Karpas-422 (cell line): ENCODE results near the gene AGBL4. TPM values are rescaled to one million over a fixed set of nuclear protein-coding genes. Genes with fewer than 3 reads are reported as not detected.

Experiments used
- DNase-seq: peaks from one replicate; pipeline ENCODE4 v3.0.0-alpha.2; 2015
- H2AFZ ChIP-seq: fragments of 200-600 bp; sonication (generic); 2 replicates; pipeline ENCODE4 v1.6.1; 2014; ENCODE audit warnings: antibody characterized with exemption, low read length, mixed read lengths
- H3K27ac ChIP-seq: fragments of 200-600 bp; sonication (generic); 2 replicates; pipeline ENCODE4 v1.5.1; 2014; ENCODE audit warnings: mild to moderate bottlenecking, low read length, moderate library complexity
- H3K27me3 ChIP-seq: fragments of 200-600 bp; sonication (generic); 2 replicates; pipeline ENCODE4 v1.6.1; 2014; ENCODE audit warnings: low read length, mixed read lengths
- H3K36me3 ChIP-seq: fragments of 200-600 bp; sonication (generic); 2 replicates; pipeline ENCODE4 v1.6.1; 2014; ENCODE audit warnings: low read length, mixed read lengths; ENCODE audit not compliant: insufficient read depth
- H3K4me1 ChIP-seq: fragments of 200-600 bp; sonication (generic); 2 replicates; pipeline ENCODE4 v1.6.1; 2014; ENCODE audit warnings: mild to moderate bottlenecking, low read length, mixed read lengths
- H3K4me2 ChIP-seq: fragments of 200-600 bp; sonication (generic); 2 replicates; pipeline ENCODE4 v1.6.1; 2014; ENCODE audit warnings: low read length, low read depth, mild to moderate bottlenecking; ENCODE audit not compliant: poor library complexity, severe bottlenecking
- H3K4me3 ChIP-seq: fragments of 200-600 bp; sonication (generic); 2 replicates; pipeline ENCODE4 v1.5.1; 2014; ENCODE audit warnings: mild to moderate bottlenecking, antibody characterized with exemption, low read length, mixed read lengths
- H3K79me2 ChIP-seq: fragments of 200-600 bp; sonication (generic); 2 replicates; pipeline ENCODE4 v1.6.1; 2014; ENCODE audit warnings: mild to moderate bottlenecking, low read length, mixed read lengths
- H3K9ac ChIP-seq: fragments of 200-600 bp; sonication (generic); 2 replicates; pipeline ENCODE4 v1.6.0; 2014; ENCODE audit warnings: low read length
- H3K9me2 ChIP-seq: fragments of 200-600 bp; sonication (generic), shearing (Covaris generic); replicated peaks from 2 replicates; pipeline ENCODE4 v1.6.0; 2014; ENCODE audit warnings: mild to moderate bottlenecking, low read length, moderate library complexity; ENCODE audit not compliant: insufficient read depth
- H3K9me3 ChIP-seq: fragments of 300-700, 200-600 bp; sonication (generic); 2 replicates; pipeline ENCODE4 v1.6.1; 2014; ENCODE audit warnings: low read length, mixed read lengths
- H4K20me1 ChIP-seq: fragments of 200-600 bp; sonication (generic); 2 replicates; pipeline ENCODE4 v1.6.1; 2014; ENCODE audit warnings: mild to moderate bottlenecking, antibody characterized with exemption, low read length, low read depth; ENCODE audit not compliant: insufficient read depth
- total RNA-seq: library from RNA; depleted of rRNA; stranded (reverse); fragments of >200 nt; shearing (Covaris generic); gene quantifications from 2 replicates; pipeline ENCODE4 v1.2.3, GENCODE V29; 2014; ENCODE audit warnings: low replicate concordance

Gene AGBL4
- total RNA-seq, 1 experiment from 2014 or later = not detected

DNA sequence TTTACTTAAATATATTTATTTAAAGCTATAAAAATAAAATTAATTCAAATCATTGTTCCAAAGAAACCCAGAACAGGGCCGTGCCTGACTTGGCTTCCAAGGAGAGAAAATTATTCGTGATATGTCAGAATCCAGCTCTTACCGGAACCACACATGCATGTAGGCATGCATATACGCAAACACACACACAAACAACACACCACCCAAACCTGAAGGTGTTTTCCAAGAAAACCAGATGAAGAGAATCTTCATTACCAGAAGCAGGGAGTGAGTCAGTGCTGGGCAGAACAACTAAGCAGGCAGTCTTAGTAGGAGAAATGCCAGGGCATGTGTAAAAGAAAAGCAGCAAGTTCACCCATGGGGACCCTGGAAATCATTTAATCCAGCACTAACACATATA lies 815.0 kb downstream of the AGBL4 start:
- no peaks in the 10 kb centered on the region for H3K9me3 ChIP-seq

DNA sequence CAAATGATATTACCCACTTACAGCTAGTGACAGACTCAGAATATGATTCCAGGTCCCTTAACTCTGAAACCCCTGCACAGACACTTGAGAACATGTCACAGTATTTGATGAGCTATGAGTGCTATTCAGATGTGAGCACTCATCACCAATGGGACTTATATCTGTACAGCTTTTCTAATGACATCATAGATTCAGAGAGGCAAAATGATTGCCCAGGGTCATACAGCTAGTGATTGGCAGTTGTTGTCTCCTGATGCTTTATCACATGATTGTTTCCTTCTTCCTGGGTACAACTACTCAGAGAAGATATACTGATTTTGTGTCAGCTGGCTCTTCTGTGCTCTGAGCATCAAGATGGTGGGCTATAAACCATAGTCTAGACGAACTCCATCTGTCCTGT lies 819.0 kb downstream of the AGBL4 start:
- Histone ChIP-seq H3K36me3 (no peaks in the 10 kb centered on the region), H3K4me3 (no peak overlapping the region), H3K4me2 (no peak overlapping the region), H3K9me3 (no peaks in the 10 kb centered on the region), H4K20me1 (no peaks in the 10 kb centered on the region), H3K9ac (no peak overlapping the region), H3K9me2 (no peaks in the 10 kb centered on the region), H3K79me2 (no peaks in the 10 kb centered on the region), H3K27ac (no peak overlapping the region), H3K27me3 (no peaks in the 10 kb centered on the region), H2AFZ (no peak overlapping the region), H3K4me1 (no peaks in the 10 kb centered on the region)
- DNase-seq = no peak

More for the DNA sequence above, 815.0 kb downstream of the AGBL4 start:
- Histone ChIP-seq H4K20me1 (no peaks in the 10 kb centered on the region), H3K4me1 (no peaks in the 10 kb centered on the region), H2AFZ (no peak overlapping the region), H3K9me2 (no peaks in the 10 kb centered on the region), H3K4me2 (no peak overlapping the region), H3K4me3 (no peak overlapping the region), H3K27me3 (no peaks in the 10 kb centered on the region), H3K79me2 (no peaks in the 10 kb centered on the region), H3K36me3 (no peaks in the 10 kb centered on the region), H3K27ac (no peak overlapping the region), H3K9ac (no peak overlapping the region)
- DNase-seq = no peak

DNA sequence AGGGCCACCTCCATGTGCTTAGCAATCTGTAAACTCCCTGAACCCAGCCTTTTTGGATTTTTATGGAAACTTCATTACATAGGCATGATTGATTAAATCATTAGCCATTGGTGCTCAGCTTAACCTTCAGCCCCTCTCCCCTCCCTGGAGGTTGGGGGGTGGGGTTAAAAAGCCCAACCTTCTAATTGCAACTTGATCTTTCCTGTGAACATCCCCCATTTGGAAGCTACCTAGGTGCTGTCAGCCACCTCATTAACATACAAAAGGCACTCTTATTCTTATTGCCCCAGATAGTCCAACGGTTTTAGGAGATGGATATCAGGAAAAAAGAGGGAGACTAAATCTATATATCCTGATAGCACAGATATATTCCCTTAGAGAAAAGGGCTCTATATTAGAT lies 823.0 kb downstream of the AGBL4 start:
- Histone ChIP-seq H3K4me2 (no peak overlapping the region), H2AFZ (no peak overlapping the region), H3K27me3 (no peaks in the 10 kb centered on the region), H3K9ac (no peak overlapping the region), H3K4me1 (no peaks in the 10 kb centered on the region), H3K79me2 (no peaks in the 10 kb centered on the region), H3K36me3 (no peaks in the 10 kb centered on the region), H3K4me3 (no peak overlapping the region), H3K27ac (no peak overlapping the region), H4K20me1 (no peaks in the 10 kb centered on the region), H3K9me3 (no peaks in the 10 kb centered on the region), H3K9me2 (no peaks in the 10 kb centered on the region)
- DNase-seq = no peak

DNA sequence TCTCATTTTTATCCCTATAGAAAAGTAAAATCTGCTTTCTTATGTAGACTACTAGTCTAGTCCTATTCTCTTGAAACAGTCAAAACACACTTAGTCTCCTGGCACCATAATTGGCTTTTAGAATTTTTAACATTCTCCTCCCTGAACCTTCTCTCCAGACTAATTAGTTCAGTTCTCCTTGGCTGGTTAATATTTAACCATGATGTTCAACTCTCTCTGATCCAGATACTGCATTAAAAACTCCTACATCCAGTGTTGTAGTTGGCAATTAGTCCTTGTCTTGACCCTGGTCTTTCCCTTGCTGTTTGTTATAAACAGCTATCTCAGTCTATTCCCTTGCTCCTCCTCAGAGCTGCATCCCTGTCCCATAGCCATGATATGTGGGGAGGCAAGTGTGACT lies 824.2 kb downstream of the AGBL4 start:
- no peak overlapping the region for H2AFZ ChIP-seq
- no peak overlapping the region for H3K9ac ChIP-seq

DNA sequence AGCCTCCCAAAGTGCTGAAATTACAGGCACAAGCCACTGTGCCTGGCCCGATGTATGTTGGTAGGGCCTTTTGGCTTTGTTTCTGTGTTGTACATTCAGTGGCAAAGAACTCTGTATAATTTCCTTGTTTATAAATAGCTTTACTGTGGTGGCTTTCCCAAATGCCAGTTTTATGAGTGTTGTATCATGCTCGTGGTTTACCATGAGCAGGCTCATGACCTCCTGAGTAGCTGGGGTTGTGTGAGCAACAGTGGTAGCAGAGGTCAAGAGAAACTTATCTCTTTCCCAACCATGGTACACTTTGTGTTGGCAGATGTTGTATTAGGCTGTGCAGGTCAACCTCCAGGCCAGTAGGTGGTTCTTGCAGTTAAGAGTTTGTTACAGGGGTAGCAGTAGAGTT lies 826.7 kb downstream of the AGBL4 start:
- no peaks in the 10 kb centered on the region for H3K79me2 ChIP-seq
- no peaks in the 10 kb centered on the region for H3K36me3 ChIP-seq
- H3K9ac ChIP-seq = no peak overlapping the region
- H3K27me3 ChIP-seq = no peaks in the 10 kb centered on the region
- H2AFZ ChIP-seq = no peak overlapping the region
- no peak overlapping the region for H3K27ac ChIP-seq
- H3K4me2 ChIP-seq = no peak overlapping the region
- no peak overlapping the region for H3K4me3 ChIP-seq
- no peaks in the 10 kb centered on the region for H4K20me1 ChIP-seq
- H3K9me2 ChIP-seq = no peaks in the 10 kb centered on the region
- H3K9me3 ChIP-seq = no peaks in the 10 kb centered on the region
- DNase-seq = no peak
- H3K4me1 ChIP-seq = no peaks in the 10 kb centered on the region

More for the DNA sequence above, 824.2 kb downstream of the AGBL4 start:
- Histone ChIP-seq H3K79me2 (no peaks in the 10 kb centered on the region), H3K9me3 (no peaks in the 10 kb centered on the region), H3K27ac (no peak overlapping the region), H3K27me3 (no peaks in the 10 kb centered on the region), H3K4me2 (no peak overlapping the region), H4K20me1 (no peaks in the 10 kb centered on the region), H3K4me3 (no peak overlapping the region), H3K36me3 (no peaks in the 10 kb centered on the region), H3K4me1 (no peaks in the 10 kb centered on the region), H3K9me2 (no peaks in the 10 kb centered on the region)
- no peak for DNase-seq

DNA sequence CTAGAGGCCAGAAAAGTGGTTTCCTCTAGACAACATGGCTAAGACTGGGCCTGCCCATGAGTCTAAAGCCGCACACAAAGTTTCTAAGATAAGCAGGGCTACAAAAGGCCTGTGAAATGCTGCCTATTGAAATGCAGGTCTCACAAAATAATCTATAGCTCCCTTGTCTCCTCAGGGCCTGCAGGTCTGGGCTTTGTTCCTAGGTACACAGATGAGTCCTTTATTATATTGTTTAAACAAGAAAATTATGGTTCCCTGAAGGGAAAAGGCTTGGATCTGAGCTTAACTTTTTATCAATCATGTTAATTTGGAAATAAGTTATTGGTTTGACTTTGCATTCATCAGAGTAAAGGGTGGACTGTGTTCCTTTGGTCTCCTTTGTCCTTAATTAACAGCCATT lies 833.6 kb downstream of the AGBL4 start:
- Histone ChIP-seq H3K27ac (no peak overlapping the region), H3K9ac (no peak overlapping the region), H3K4me2 (no peak overlapping the region), H3K4me3 (no peak overlapping the region), H3K9me3 (no peaks in the 10 kb centered on the region), H3K4me1 (no peaks in the 10 kb centered on the region), H2AFZ (no peak overlapping the region), H3K27me3 (no peaks in the 10 kb centered on the region), H3K9me2 (no peaks in the 10 kb centered on the region), H3K36me3 (no peaks in the 10 kb centered on the region), H3K79me2 (no peaks in the 10 kb centered on the region), H4K20me1 (no peaks in the 10 kb centered on the region)
- DNase-seq = no peak

DNA sequence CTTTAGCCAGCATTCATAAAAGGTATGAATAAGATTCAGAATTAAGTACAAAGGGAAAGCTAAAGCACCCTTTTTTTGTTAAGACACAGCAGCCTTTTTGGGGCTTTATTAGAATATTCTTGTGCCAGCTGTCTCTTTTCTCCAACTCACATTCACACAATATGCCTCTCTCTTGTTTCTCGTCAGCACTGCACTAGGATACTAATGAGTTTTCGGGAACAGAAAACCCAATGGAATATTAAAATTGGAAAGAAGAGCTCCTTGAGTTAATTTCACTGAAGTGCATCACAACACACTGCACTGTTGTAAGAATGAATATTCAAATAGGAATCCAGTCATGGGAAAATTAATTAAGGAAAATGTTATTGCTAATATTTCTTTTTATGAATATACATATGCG lies 836.7 kb downstream of the AGBL4 start:
- Histone ChIP-seq H3K9me2 (no peaks in the 10 kb centered on the region), H3K79me2 (no peaks in the 10 kb centered on the region), H3K4me1 (no peaks in the 10 kb centered on the region), H4K20me1 (no peaks in the 10 kb centered on the region), H3K9me3 (no peaks in the 10 kb centered on the region), H3K27ac (no peak overlapping the region), H3K4me2 (no peak overlapping the region), H3K4me3 (no peak overlapping the region), H3K9ac (no peak overlapping the region), H2AFZ (no peak overlapping the region), H3K27me3 (no peaks in the 10 kb centered on the region), H3K36me3 (no peaks in the 10 kb centered on the region)
- DNase-seq = no peak

DNA sequence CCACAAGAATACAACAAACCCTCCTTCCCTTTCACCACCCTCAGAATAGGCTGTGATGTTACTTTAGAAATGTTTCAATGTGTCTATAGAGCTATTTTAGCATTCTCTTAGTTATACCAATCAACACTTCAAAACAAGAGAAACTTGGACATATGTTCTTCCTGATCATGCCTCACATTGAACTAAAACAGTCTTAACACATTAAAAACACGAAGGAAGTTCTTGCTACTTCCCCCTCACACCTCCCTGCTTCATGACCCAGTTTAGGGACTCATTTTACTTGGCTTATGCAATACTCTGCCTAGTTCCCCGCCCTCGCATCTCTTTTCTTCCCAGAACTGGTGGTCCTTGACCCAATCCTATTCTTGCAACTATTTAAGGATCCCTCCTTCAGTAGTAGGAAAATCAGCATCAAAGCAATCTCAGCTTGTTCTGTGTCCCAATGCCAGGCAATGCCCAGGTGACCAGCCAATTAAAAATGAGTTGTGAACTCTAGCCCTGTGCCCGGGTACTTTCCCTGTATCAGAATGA lies 838.2 kb downstream of the AGBL4 start:
- no peak overlapping the region for H3K4me3 ChIP-seq
- no peak for DNase-seq
- no peaks in the 10 kb centered on the region for H3K36me3 ChIP-seq
- H3K9ac ChIP-seq = no peak overlapping the region
- no peaks in the 10 kb centered on the region for H3K9me3 ChIP-seq
- H3K4me1 ChIP-seq = no peaks in the 10 kb centered on the region
- H4K20me1 ChIP-seq = no peaks in the 10 kb centered on the region
- no peaks in the 10 kb centered on the region for H3K79me2 ChIP-seq
- no peak overlapping the region for H3K4me2 ChIP-seq
- H3K27ac ChIP-seq = no peak overlapping the region
- no peaks in the 10 kb centered on the region for H3K27me3 ChIP-seq
- no peaks in the 10 kb centered on the region for H3K9me2 ChIP-seq
- no peak overlapping the region for H2AFZ ChIP-seq

DNA sequence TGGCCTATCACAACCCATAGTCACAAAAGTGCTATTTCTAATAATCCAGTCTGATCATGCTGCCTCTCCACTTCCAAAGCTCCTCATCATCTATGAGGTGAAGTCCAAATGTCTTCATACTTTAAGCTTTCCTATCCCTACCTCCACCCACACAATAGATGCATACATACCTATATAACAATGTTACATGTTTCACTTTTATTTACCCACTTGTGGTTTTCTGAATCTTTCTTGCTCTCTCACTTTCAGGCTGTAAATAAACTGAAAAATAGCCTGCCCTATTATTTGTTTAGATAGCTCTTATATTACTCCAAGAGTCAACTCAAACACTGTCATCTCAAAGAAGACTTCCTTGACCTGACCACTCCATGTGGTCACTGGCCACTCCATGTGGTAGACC lies 840.3 kb downstream of the AGBL4 start:
- Histone ChIP-seq H3K36me3 (no peaks in the 10 kb centered on the region), H3K9ac (no peak overlapping the region), H3K4me3 (no peak overlapping the region), H3K27me3 (no peaks in the 10 kb centered on the region), H3K79me2 (no peaks in the 10 kb centered on the region), H3K4me1 (no peaks in the 10 kb centered on the region), H3K27ac (no peak overlapping the region), H3K4me2 (no peak overlapping the region), H3K9me2 (no peaks in the 10 kb centered on the region), H4K20me1 (no peaks in the 10 kb centered on the region), H2AFZ (no peak overlapping the region), H3K9me3 (no peaks in the 10 kb centered on the region)
- no peak for DNase-seq
